CD4-positive, alpha-beta T cell treated with Interleukin-17A for 4 hours (primary cell): ENCODE results near the gene COMT.

Experiments used
- DNase-seq: peaks from one replicate; pipeline ENCODE4 v3.0.0-alpha.2; 2020; ENCODE audit warnings: mixed read lengths

The COMT gene

GRCh38 chr22:19971276-19972124, 29.9 kb downstream of the COMT start:
- DNase-seq = peak; percentile 36

DNA sequence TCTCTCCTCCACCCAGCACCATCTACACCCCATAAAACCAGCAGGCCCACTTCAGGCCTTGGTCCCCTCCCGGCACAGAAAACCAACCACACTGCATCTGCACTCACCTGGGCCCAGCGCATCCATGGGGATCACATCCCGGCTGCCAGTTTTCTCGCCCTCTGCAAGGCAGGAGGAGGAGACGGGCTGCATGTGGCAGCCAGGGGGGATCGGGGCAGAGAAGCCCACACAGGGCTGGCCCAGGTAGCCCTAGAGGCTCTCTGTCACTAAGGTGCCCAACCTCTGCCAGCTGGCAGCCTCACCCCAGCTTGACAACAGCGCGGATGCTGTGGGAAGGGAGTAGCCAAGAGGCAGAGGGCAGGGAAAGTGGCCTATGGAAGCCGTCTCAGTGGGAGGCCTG, 30.7 kb downstream of the COMT start:
- DNase-seq = no peak

DNA sequence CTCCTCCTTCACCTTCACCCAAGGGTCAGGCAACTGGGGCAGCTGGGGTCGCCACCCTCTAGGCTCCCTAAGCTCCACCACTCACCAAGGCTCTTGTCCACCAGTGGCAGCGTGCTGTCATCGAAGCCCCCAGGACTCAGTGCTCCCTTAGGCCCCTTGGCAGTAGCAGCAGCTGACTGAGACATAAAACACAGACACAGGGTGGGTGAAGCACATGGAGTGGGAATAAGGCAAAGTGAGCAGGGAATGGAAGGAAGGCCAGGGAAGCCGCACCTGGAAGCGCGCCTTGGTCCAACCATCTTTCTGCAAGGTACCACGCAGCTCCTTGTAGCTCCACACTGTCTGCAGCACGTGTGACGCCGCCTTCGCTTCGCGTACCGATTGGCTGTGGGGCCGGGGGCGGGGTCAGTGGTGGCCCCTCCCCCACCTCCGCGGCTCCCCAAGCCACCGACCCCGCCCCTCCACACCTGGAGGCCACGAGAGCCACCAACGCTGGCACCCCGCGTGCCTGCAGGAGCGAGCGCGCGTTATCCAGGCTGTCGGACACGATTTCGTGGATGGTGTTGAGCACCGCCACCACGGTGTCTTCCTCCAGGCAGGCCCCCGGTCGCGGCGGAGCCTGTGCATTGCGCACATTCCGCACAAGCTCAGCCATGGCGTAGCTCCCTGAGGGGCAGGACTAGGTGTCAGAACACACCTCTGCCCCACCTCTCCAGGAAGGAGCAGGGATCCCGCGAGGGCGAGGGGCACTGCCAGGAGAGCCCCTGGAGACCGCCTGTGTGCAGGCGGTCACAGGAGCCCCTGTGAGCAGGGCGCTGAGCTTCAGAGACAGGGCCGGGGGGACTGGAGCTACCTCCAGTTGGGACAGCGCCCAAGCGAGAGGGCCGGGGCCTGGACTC, 31.3 kb downstream of the COMT start:
- no peak for DNase-seq

GRCh38 chr22:19973551-19974267, 32.1 kb downstream of the COMT start:
- DNase-seq = no peak

- DNase-seq = no peak
These were observed 32.8 kb downstream of the COMT start for GRCh38 chr22:19974268-19974861.

DNA sequence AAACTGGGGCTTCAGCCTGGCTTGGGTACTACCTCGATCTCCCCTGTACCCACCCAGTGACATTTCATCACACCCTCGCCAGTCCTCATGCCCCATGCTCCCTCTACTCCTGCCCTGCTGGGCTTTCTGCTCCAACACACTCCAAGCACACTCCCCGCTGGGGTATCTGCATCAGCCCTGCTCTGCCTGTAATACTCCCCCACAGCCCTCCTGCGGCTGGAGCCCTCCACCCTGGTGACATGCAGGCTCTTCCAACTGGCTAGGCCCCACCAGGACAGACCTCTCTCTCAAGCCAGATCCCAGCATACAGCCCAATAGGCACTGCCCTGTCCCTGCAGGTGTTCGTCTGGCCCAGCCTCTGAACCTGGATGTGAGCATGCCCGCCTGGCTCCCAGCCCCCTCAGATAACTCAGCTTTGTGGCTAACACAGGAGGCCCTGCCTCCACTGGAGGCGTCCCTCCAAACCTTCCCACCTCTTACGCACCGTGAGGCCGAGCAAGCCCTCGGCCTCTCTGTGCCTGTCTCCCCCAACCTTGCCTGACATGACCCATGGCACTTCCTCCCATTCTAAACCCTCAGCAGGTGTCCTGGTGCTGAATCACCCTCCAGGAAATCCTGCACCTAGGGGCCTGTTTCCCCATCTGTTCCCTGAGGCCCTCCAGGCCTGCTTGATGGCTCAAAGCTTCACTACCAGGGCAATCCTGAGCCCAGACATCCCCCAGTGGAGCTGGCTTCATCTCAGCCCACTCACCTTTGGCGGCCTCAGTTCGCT, 33.5 kb downstream of the COMT start:
- DNase-seq = no peak

- no peak for DNase-seq
These were observed 34.1 kb downstream of the COMT start for GRCh38 chr22:19975707-19976035.

- no peak for DNase-seq
These were observed 35.1 kb downstream of the COMT start for GRCh38 chr22:19976671-19977070.

- no peak for DNase-seq
These were observed 36.0 kb downstream of the COMT start for GRCh38 chr22:19977296-19978243.

GRCh38 chr22:19978748-19979147, 37.2 kb downstream of the COMT start:
- DNase-seq = no peak

DNA sequence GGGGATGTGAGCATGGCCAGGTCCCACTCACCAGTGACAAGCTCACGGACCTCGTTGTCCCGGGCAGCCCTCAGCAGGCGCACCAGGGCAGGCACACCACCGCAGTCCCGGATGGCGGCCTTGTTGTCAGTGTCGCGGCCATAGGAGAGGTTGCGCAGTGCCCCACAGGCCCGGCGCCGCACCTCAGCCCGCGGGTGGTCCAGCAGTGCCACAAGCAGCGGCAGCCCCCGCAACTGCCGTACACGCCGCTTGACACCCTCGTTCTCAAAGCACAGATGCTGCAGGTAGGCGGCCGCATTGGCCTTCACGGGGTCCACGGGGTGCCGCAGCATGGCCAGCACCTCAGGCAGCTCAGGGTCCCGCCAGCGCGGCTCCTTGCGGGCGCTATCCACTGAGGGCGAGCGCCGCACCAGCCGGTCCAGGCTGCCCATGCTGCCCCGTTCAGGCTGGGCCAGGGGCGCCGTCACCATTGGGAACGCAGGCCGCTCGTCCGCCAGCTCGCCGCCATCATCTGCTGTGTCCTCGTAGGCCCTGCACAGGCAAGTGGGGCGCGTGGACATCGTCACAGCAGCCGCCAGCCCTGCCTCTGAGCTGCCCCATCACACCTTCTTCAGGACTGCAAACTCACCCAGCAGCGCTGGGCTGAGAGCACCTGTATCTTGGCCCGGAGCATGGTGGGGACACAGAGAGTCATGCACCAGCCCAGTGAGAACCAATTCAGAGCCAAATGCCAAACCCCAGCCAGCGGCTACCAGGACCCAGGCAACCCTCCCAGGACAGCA, 38.3 kb downstream of the COMT start:
- DNase-seq = no peak

- no peak for DNase-seq
These were observed 39.2 kb downstream of the COMT start for GRCh38 chr22:19980766-19981165.

DNA sequence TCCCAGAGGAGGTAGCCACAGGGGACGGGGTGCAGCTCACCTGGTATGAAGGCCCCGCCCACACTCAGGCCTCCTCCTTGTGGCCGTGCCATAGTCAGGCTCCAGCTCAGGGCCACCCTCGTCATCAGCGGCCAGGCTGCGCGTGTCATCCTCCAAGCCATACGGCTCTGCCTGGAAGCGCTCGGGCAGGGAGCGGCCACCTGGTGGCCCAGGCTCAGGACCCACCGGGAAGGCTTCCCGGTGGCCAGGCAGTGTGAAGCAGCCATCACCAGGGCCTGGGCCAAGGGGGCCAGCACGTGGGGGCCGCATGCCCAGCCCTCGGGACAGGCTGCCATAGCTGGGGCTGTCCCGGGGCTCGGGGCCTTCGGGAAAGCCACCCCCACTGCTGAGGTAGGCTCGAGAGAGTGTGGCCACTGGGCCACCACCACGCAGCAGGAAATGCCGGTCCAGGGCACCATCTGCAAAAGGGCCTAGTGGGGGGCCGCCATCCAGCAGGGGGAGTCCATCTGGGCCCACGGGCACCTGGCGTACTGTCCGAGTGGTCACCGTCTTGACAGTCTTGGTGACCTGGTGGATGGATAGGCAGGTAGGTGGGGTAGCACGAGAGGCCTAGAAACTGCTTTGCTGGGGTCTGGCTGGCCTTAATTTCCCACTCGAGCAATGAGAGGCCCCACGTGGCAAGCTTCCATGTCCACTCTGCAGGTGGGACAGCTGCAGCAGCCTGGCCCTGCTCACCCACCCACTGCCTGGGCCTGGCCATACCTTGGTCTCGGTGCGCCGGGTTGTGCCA, 39.8 kb downstream of the COMT start:
- no peak for DNase-seq

DNA sequence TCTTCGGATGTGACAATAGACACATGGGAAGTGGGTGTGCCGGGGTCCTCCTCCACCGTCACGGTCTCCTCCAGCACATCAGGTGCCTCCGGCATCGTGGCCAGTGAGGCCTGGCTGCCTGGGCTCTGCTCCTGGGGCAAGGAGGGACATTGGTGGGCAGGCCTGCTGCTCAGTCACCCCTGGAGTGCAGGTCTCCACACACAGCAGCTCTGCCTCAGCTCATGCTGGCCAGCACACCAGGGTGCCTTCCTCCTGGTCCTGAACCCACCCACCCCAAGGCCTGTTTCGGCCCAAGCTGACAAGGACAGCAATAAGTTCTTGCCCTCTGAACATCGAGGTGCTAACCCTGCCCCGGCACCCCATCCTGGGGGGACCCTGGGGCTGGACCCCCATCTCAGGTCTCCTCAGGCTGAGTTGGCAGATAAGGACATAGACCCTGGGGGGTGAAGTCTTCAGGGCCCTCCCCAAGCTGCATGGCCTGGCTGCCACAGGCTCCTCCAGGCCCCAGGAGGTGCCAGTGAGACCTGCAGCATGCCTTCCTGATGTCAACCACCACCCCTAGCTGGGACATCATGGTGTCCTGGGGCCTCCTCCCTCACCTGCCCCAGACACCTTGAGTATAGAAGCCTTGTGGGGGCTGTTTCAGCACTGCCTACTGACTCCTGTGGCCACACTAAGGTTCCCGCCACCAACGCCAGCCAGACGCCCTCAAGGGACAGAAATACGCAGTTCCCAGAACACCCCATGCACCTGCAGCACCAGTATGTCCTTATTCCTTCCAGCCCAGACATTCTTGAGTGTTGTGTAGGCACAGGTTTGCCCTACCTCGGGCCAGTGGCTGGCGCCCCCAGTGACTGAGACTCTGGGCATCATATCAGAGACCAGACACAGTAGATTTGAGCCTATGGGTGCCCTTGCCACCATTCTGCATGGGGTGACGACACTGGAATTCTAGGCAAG, 40.7 kb downstream of the COMT start:
- DNase-seq = no peak

- no peak for DNase-seq
These were observed 41.5 kb downstream of the COMT start for GRCh38 chr22:19982991-19983578.

- no peak for DNase-seq
These were observed 42.2 kb downstream of the COMT start for GRCh38 chr22:19983741-19984140.

DNA sequence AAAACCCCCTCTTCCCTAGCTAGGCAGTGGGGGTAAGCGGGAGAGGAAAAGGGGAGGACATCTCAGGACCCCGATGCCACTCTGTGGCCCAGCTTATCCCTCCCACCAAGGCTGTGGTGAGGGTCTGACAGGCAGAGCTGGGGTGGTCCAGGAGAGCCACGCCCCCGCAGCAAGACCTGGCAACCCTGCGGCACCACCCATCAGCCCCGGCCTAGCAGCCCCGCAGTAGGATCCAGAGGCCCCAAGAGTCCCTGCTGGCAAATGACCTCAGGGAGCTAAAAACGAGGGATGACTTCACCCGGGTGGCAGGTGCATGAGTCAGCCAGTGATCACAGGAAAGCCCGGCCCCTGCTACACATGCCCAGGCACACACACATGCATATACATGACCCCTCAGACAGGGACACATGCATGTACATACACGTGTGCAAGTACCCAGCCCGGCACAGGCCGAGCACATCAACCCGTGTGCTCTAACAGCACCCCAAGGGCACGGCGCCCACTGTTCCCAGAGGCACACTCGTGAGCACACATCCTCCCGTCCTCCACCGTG, 42.7 kb downstream of the COMT start:
- no peak for DNase-seq
